GM12875 (cell line): Measurements from ENCODE around the gene ALDH8A1.

Experiments used
- H3K4me3 ChIP-seq: one replicate; pipeline ENCODE4 v1.5.1; 2011; ENCODE audit warnings: low read depth, low read length, control low read depth
- CTCF ChIP-seq: IDR thresholded peaks from 2 replicates; pipeline ENCODE4 v1.5.1; 2011; ENCODE audit warnings: low read depth, mild to moderate bottlenecking, control low read depth, inconsistent platforms, low read length, moderate library complexity, borderline replicate concordance; ENCODE audit not compliant: insufficient read depth

Gene ALDH8A1

GRCh38 chr6:134964451-134965203 lies 14.7 kb upstream of the ALDH8A1 start:
- no peak for TF ChIP-seq CTCF
- no peak overlapping the region for H3K4me3 ChIP-seq

GRCh38 chr6:134962421-134962820 lies 12.5 kb upstream of the ALDH8A1 start:
- H3K4me3 ChIP-seq, result no peak overlapping the region
- TF ChIP-seq CTCF, result no peak

DNA sequence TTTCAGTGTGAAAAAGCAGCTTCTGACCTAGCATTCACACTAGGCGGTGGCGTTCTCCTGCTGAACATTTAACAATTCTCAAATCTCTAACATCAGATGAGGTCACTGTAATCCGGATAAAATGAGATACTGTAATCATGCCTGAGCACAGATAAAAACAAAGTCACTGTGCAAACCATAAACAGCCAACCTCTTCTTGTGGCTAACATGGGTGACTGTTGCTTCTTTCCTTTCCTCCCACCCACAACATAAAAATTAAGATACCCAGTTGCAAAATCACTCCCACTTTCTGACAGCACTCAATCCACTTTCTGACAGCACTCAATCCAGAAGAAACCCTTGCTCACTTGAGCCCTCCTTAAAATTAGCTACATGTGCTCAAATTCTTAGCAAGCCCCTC lies 11.5 kb upstream of the ALDH8A1 start:
- H3K4me3 ChIP-seq, result no peak overlapping the region
- TF ChIP-seq CTCF, result no peak

GRCh38 chr6:134959603-134960002 lies 9.7 kb upstream of the ALDH8A1 start:
- H3K4me3 ChIP-seq, result no peak overlapping the region
- TF ChIP-seq CTCF, result no peak

DNA sequence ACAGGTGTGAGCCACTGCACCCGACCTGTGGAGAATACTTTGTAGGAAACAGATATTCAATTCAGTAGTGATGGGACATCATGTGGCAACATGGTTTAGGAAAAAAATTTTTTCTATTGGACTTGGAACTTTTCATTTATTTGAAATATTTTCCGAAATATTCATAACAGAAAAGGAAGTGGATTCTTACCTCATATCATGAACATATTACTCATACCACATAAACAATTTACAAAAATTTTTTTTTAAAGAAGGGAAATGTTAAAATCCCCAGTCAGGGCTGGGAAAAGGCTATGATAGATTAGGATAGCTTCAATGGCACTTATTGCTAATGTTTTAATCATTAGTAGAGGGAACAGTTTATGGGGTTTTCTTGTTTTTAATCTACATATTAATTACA lies 6.8 kb upstream of the ALDH8A1 start:
- no peak for TF ChIP-seq CTCF

DNA sequence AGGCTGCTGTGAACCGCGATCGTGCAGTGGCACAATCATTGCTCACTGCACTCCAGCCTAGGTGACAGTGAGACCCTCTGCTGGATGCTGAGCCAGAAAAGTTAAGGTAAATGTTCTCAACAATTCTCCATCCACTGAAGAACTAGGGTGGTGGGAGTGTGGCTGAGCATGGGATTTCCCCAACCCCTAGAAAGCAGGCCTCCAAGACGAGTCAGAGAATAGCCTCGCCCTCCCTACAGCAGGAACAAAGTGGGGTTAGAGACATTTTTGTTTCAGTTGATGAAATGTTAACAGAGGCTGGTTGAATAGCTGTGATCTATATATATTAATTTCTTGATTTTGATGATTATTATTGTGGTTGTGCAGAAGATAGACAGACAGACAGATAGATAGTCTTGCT lies 6.1 kb upstream of the ALDH8A1 start:
- H3K4me3 ChIP-seq, result no peak overlapping the region
- no peak for TF ChIP-seq CTCF

More for the DNA sequence above, 6.8 kb upstream of the ALDH8A1 start:
- no peak overlapping the region for H3K4me3 ChIP-seq

GRCh38 chr6:134954272-134955000 lies 4.5 kb upstream of the ALDH8A1 start:
- TF ChIP-seq CTCF, result no peak
- no peak overlapping the region for H3K4me3 ChIP-seq
